Gastroesophageal sphincter (tissue), 3 donors: ENCODE data around the gene KCND2.

Experiments
- CTCF ChIP-seq, 4 experiments: fragments of 200-600 bp in 2 of 4; fragments of 450-650 bp in 2 of 4; sonication (generic) in 1 of 4; IDR thresholded peaks; one replicate each; pipeline ENCODE4 v1.5.1; 2017 to 2019; ENCODE audit warnings: antibody characterized with exemption in 4 of 4, mild to moderate bottlenecking in 2 of 4, moderate library complexity in 2 of 4
- POLR2A ChIP-seq, 2 donors: fragments of 450-650 bp; IDR thresholded peaks; one replicate each; pipeline ENCODE4 v1.6.1; 2017; ENCODE audit warnings: antibody characterized with exemption in 2 of 2, mild to moderate bottlenecking in 2 of 2, moderate library complexity in 1 of 2

GRCh38 chr7:120794106-120794729 is 521.2 kb downstream of the KCND2 start:
- TF ChIP-seq CTCF (IDR thresholded peaks at IDR 0.05), result no peak
- no peak for TF ChIP-seq POLR2A (IDR thresholded peaks at IDR 0.05)
